Measurements from ENCODE around the gene SLC9A7. TPM values are rescaled to one million over a fixed set of nuclear protein-coding genes. Genes with fewer than 3 reads are reported as not detected.

The SLC9A7 gene
- total RNA-seq, 2 experiments from 2014 or later = 16.9 to 17.0 TPM

- Mint-ChIP-seq H3K36me3 (ENCODE audit: low read depth) (peaks cover 14% of the 10 kb centered on the region), H3K4me1 (ENCODE audit: low read depth) (peaks cover 43% of the 10 kb centered on the region), H3K27me3 (no peaks in the 10 kb centered on the region), H3K4me3 (no peak overlapping the region), H3K27ac (no peak overlapping the region), H3K9me3 (no peaks in the 10 kb centered on the region)
- DNase-seq (peak; percentile 55), ATAC-seq (peak; percentile 87)
- ChIA-PET CTCF (interaction anchor here (0.7 to 1.6 kb wide), 3 partner anchors 39 to 61 kb away, joined by 3 to 4 read pairs (median 4); no protein-coding TSS in a partner anchor), POLR2A (no interaction called here)
- intact Hi-C loops (cut with micrococcal nuclease) = no loop called here
- TF ChIP-seq CTCF (IDR thresholded peaks at IDR 0.05) = no peak
Measured at GRCh38 chrX:46637938-46638337, 121.0 kb downstream of the SLC9A7 start.

GRCh38 chrX:46636223-46636622 lies 122.7 kb downstream of the SLC9A7 start:
- Mint-ChIP-seq H3K9me3 (no peaks in the 10 kb centered on the region), H3K27ac (no peak overlapping the region)

GRCh38 chrX:46635186-46635585 lies 123.7 kb downstream of the SLC9A7 start:
- DNase-seq = no peak
- no peaks in the 10 kb centered on the region for H3K9me3 Mint-ChIP-seq
- intact Hi-C loops (cut with micrococcal nuclease) = no loop called here
- H3K27ac Mint-ChIP-seq = peak overlapping the region; percentile 26
- H3K4me1 Mint-ChIP-seq (ENCODE audit: low read depth) = peaks cover 37% of the 10 kb centered on the region
- no peak for TF ChIP-seq CTCF (IDR thresholded peaks at IDR 0.05)
- no peak overlapping the region for H3K4me3 Mint-ChIP-seq
- no peaks in the 10 kb centered on the region for H3K27me3 Mint-ChIP-seq
- ATAC-seq = peak; percentile 53
- POLR2A ChIA-PET = interaction anchor here (0.7 kb wide), 1 partner anchor 486 kb away, joined by 3 read pairs; no protein-coding TSS in a partner anchor
- H3K36me3 Mint-ChIP-seq (ENCODE audit: low read depth) = peaks cover 19% of the 10 kb centered on the region
- CTCF ChIA-PET = no interaction called here

More at GRCh38 chrX:46636223-46636622, 122.7 kb downstream of the SLC9A7 start:
- ATAC-seq (no peak), DNase-seq (peak; percentile 23)
- TF ChIP-seq CTCF (IDR thresholded peaks at IDR 0.05) = no peak
- Mint-ChIP-seq H3K27me3 (no peaks in the 10 kb centered on the region), H3K4me1 (ENCODE audit: low read depth) (peaks cover 37% of the 10 kb centered on the region), H3K4me3 (no peak overlapping the region), H3K36me3 (ENCODE audit: low read depth) (peaks cover 20% of the 10 kb centered on the region)
- ChIA-PET POLR2A (no interaction called here), CTCF (interaction anchor here (1.2 kb wide), 1 partner anchor 156 kb away, joined by 3 read pairs; no protein-coding TSS in a partner anchor)
- intact Hi-C loops (cut with micrococcal nuclease) = no loop called here

GRCh38 chrX:46634577-46634976 lies 124.3 kb downstream of the SLC9A7 start:
- Mint-ChIP-seq H3K9me3 (no peaks in the 10 kb centered on the region), H3K27ac (peak overlapping the region; percentile 7), H3K27me3 (no peaks in the 10 kb centered on the region), H3K36me3 (ENCODE audit: low read depth) (peaks cover 17% of the 10 kb centered on the region), H3K4me3 (no peak overlapping the region), H3K4me1 (ENCODE audit: low read depth) (peaks cover 41% of the 10 kb centered on the region)
- ATAC-seq (no peak), DNase-seq (no peak)
- TF ChIP-seq CTCF (IDR thresholded peaks at IDR 0.05) = no peak
- ChIA-PET CTCF (no interaction called here), POLR2A (no interaction called here)
- intact Hi-C loops (cut with micrococcal nuclease) = no loop called here

- no peak for ATAC-seq
- ChIA-PET CTCF (no interaction called here), POLR2A (no interaction called here)
- Mint-ChIP-seq H3K9me3 (no peaks in the 10 kb centered on the region), H3K36me3 (ENCODE audit: low read depth) (peaks cover 24% of the 10 kb centered on the region), H3K4me3 (no peak overlapping the region), H3K27me3 (no peaks in the 10 kb centered on the region), H3K4me1 (ENCODE audit: low read depth) (peaks cover 36% of the 10 kb centered on the region), H3K27ac (no peak overlapping the region)
- no peak for TF ChIP-seq CTCF (IDR thresholded peaks at IDR 0.05)
- DNase-seq = no peak
- intact Hi-C loops (cut with micrococcal nuclease) = no loop called here
Measured at GRCh38 chrX:46630141-46630540, 128.8 kb downstream of the SLC9A7 start.

Data from activated CD8-positive, alpha-beta T cell treated with anti-CD3 and anti-CD28 coated beads for 36 hours (primary cell).